Transverse colon (tissue), 4 donors: ENCODE measurements around the gene SLC25A1. TPM values are rescaled to one million over a fixed set of nuclear protein-coding genes. Genes with fewer than 3 reads are reported as not detected.

Experiments
- DNase-seq: peaks from one replicate; pipeline ENCODE4 v3.0.0-alpha.2; 2019
- H3K27ac ChIP-seq, 4 donors: fragments of 200-600 bp; sonication (generic); 2 replicates each; pipeline ENCODE4 v1.5.1; 2016 to 2018; ENCODE audit warnings: inconsistent platforms in 4 of 4
- H3K27me3 ChIP-seq: fragments of 200-600 bp; sonication (generic); 2 replicates; pipeline ENCODE4 v1.5.1; 2017; ENCODE audit warnings: inconsistent platforms
- H3K36me3 ChIP-seq, 4 donors: fragments of 200-600 bp; sonication (generic); 2 replicates each; pipeline ENCODE4 v1.5.1; 2017 to 2019; ENCODE audit warnings: inconsistent platforms in 4 of 4
- H3K4me1 ChIP-seq, 4 donors: fragments of 200-600 bp; sonication (generic); 2 replicates each; pipeline ENCODE4 v1.5.1; 2017 to 2020; ENCODE audit warnings: inconsistent platforms in 4 of 4
- H3K4me3 ChIP-seq, 4 donors: fragments of 200-600 bp; sonication (generic); 1 replicate in 1 of 4; 2 replicates in 3 of 4; pipeline versions ENCODE4 v1.5.1 to v1.6.1; 2017 to 2019; ENCODE audit warnings: inconsistent platforms in 4 of 4
- H3K9me3 ChIP-seq, 2 donors: fragments of 200-600 bp; sonication (generic); 2 replicates each; pipeline ENCODE4 v1.5.1; 2017 to 2019; ENCODE audit warnings: inconsistent platforms in 2 of 2
- EP300 ChIP-seq: sonication (generic); formaldehyde crosslinking; IDR thresholded peaks from one replicate; pipeline ENCODE4 v1.6.1; 2017; ENCODE audit warnings: antibody characterized with exemption, low read depth
- POLR2A ChIP-seq: fragments of 450-650 bp; IDR thresholded peaks from one replicate; pipeline ENCODE4 v1.6.1; 2016; ENCODE audit warnings: antibody characterized with exemption, mild to moderate bottlenecking, moderate library complexity
- POLR2AphosphoS5 ChIP-seq, 3 donors: sonication (generic); formaldehyde crosslinking; IDR thresholded peaks; one replicate each; pipeline ENCODE4 v1.6.1; 2016; ENCODE audit warnings: antibody characterized with exemption in 3 of 3
- WGBS, 2 donors: methylation state at CpG; one replicate each; pipeline ENCODE4 v1.1.5; 2018; ENCODE audit warnings: low coverage in 1 of 2; 5-methylcytosine and 5-hydroxymethylcytosine counted together
- in situ Hi-C, 4 donors: fragments of 200-750 bp; cut with MboI; loops; one replicate each; pipeline versions ENCODE4 v1.15.0 to v1.15.1; 2017; ENCODE audit warnings: low sequenced_read_pairs in 3 of 4, low pct_ligation_motif_present in 1 of 4, low pct_unique_long_range_greater_than_20kb in 1 of 4
- intact Hi-C: fragments of 100-400 bp; cut with DNase I; formaldehyde crosslinking; loops from one replicate; pipeline ENCODE4 v1.15.1; 2023; ENCODE audit warnings: low total_unique reads
- total RNA-seq, 4 donors: library from RNA; depleted of rRNA; stranded (reverse); fragments of >200 nt; gene quantifications; one replicate each; pipeline ENCODE4 v1.1.0, GENCODE V29; 2016
- TF ChIP-seq, protein P1 (sequence below), 5 experiments: fragments of 200-600 bp in 3 of 5; fragments of 450-650 bp in 2 of 5; sonication (generic) in 3 of 5; IDR thresholded peaks; 1 replicate in 2 of 5; 2 replicates in 3 of 5; pipeline ENCODE4 v1.5.1; 2016 to 2017; ENCODE audit warnings: antibody characterized with exemption in 5 of 5, inconsistent platforms in 3 of 5, mild to moderate bottlenecking in 2 of 5, moderate library complexity in 1 of 5

Gene SLC25A1
- total RNA-seq, 4 donors from 2014 or later, result 80.2 to 146 (median 132) TPM

DNA sequence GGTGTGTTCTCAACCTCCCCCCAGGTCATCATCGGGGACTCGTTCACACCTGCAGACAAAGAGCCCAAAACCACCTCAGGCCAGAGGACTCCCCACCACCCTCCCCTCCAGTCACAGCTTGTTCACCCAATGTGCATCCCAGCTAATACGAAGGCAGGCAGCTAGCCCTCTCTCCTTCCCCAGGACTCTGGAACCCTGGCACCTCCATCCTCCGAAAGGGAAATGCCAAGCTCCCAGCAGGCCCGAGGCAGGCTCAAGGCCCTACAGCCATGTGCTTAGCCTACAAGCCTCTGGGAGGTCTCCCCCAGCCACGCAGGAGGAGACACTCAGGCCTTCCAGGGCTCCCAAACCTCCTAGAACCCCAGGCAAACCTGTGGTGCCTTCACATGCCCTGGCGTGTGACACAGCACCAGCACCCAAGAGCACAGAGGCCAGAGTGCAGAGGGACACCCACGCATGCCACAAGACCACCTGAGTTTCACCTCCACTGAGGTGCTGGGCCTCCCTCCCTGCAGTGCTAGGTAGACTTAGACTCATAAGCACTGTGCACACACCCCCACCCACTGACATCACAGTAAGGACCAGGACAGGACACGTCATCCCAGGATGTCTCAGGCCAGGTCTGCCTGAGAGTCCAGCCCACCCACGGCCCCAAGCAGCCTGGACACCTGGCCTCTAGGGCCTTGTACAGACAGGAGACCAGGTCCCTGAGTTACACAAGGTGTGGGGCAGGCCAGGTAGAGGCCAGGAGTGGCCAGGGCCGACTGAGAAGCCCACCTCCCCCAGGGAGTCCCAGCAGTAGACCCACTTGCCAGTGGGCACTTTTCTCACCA lies 40.9 kb downstream of the SLC25A1 start:
- DNase-seq, result no peak
- no peak for TF ChIP-seq POLR2AphosphoS5 (IDR thresholded peaks at IDR 0.05)
- TF ChIP-seq, protein P1, sequence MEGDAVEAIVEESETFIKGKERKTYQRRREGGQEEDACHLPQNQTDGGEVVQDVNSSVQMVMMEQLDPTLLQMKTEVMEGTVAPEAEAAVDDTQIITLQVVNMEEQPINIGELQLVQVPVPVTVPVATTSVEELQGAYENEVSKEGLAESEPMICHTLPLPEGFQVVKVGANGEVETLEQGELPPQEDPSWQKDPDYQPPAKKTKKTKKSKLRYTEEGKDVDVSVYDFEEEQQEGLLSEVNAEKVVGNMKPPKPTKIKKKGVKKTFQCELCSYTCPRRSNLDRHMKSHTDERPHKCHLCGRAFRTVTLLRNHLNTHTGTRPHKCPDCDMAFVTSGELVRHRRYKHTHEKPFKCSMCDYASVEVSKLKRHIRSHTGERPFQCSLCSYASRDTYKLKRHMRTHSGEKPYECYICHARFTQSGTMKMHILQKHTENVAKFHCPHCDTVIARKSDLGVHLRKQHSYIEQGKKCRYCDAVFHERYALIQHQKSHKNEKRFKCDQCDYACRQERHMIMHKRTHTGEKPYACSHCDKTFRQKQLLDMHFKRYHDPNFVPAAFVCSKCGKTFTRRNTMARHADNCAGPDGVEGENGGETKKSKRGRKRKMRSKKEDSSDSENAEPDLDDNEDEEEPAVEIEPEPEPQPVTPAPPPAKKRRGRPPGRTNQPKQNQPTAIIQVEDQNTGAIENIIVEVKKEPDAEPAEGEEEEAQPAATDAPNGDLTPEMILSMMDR (IDR thresholded peaks at IDR 0.05), result no peak
- TF ChIP-seq EP300, result no peak
- no peak for TF ChIP-seq POLR2A
- peaks cover 0 to 45% (median 21%) of the 10 kb centered on the region in 4 donors for H3K36me3 ChIP-seq
- H3K27ac ChIP-seq, result no peak overlapping the region
- H3K4me3 ChIP-seq, result no peak overlapping the region
- in situ Hi-C loops, result loop anchor here in 1 of 4 donors (25.0 kb wide), 1 partner anchor 500 kb away; no protein-coding TSS in a partner anchor
- WGBS, 2 donors, result 95% methylated on average over 11 of the region's 11 CpGs; no CpG with 5 or more reads in 1 of the 2 donors
- H3K27me3 ChIP-seq, result no peaks in the 10 kb centered on the region
- intact Hi-C loops, result no loop called here
- H3K9me3 ChIP-seq, result no peaks in the 10 kb centered on the region
- no peaks in the 10 kb centered on the region for H3K4me1 ChIP-seq

DNA sequence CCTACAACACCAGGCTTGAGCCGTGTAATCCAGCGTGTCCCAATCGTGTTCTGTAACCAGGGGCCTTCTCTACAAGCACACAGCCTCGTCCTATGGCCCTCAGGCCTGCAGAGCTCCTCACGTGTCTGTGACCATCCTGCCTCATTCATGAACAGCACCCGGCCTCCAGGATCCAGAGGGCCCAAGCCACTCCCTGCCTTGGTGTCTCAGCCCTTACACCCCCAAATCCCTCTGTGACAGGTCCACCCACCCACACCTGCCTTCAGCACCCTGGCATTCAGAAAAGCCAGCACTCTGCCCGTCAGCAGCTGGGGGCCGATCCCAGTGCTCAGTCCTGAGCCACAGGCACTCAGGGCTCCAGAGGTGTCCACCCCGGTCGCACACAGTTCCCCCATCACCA lies 41.6 kb downstream of the SLC25A1 start:
- Histone ChIP-seq H3K4me1 (no peaks in the 10 kb centered on the region), H3K9me3 (no peaks in the 10 kb centered on the region), H3K27ac (no peak overlapping the region), H3K27me3 (no peaks in the 10 kb centered on the region), H3K36me3 (peaks cover 0 to 41% (median 20%) of the 10 kb centered on the region in 4 donors), H3K4me3 (no peak overlapping the region)
- intact Hi-C loops, result no loop called here
- no peak for DNase-seq
- no peak for TF ChIP-seq EP300
- no peak for TF ChIP-seq POLR2AphosphoS5 (IDR thresholded peaks at IDR 0.05)
- TF ChIP-seq, protein P1 (IDR thresholded peaks at IDR 0.05), result no peak
- no peak for TF ChIP-seq POLR2A
- in situ Hi-C loops, result loop anchor here in 1 of 4 donors (25.0 kb wide), 1 partner anchor 500 kb away; no protein-coding TSS in a partner anchor
- 94% methylated on average over 10 of the region's 10 CpGs; no CpG with 5 or more reads in 1 of the 2 donors for WGBS, 2 donors

DNA sequence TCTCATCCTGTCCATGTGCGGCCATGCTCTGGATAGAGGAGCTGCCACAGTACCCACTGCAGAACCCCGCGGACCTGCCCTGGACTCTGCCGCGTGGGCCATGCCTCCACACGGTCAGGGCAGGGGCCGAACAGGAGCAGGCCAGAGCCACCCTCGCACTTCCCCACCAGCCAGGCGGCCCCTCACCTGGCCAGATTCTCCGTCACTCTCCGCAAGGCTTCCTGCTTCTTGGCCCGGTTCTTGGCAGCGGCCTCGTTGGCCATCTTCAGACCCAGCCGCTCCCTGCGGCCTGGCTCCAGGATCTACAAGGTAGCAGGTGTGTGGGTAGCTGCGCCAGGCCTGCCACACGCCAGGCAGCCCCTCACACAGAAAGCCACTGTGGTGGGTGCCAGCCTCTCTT lies 43.7 kb downstream of the SLC25A1 start:
- Histone ChIP-seq H3K27ac (no peak overlapping the region), H3K27me3 (no peaks in the 10 kb centered on the region), H3K9me3 (no peaks in the 10 kb centered on the region), H3K4me3 (no peak overlapping the region), H3K36me3 (peaks cover 0 to 25% (median 12%) of the 10 kb centered on the region in 4 donors), H3K4me1 (no peaks in the 10 kb centered on the region)
- 91 to 100% methylated on average over 6 to 18 of the region's 18 CpGs for WGBS, 2 donors
- no peak for DNase-seq
- in situ Hi-C loops, result loop anchor here in 1 of 4 donors (25.0 kb wide), 1 partner anchor 502 kb away; no protein-coding TSS in a partner anchor
- intact Hi-C loops, result no loop called here
- TF ChIP-seq POLR2AphosphoS5 (IDR thresholded peaks at IDR 0.05) (no peak), POLR2A (no peak), EP300 (no peak)
- TF ChIP-seq, protein P1 (IDR thresholded peaks at IDR 0.05), result no peak

DNA sequence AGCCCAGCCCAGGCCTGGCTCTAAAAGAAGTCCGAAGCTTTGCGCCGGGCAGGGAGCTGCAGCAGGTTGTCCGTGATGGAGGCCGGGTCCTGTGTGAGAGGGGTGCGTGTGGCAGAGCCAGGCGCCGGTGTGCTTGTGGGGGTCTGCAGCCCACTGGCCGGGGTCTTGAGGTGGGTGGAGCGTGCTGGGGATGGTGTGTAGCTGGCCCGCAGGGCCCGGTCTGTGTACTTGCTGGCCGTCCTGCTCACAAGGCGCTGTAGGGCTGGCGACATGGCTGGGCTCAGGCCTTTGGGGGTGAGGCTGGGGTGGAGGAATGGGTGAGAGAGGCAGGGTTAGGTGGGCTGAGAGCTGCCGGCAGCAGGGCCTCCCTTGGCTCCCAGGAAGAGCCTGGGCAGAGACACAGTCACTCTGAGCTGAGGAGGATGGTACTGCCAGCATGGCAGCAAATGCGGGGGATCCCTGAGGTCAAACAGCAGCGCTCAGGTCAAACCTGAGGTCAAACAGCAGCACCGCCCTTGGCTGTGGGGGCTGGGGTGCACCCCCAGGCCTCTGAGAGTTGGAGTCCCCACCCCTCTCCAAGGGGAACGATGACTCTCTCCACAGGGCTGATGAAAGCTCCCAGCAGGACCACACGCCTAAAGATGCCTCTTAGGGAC lies 44.2 kb downstream of the SLC25A1 start:
- intact Hi-C loops, result no loop called here
- Histone ChIP-seq H3K36me3 (peaks cover 0 to 23% (median 11%) of the 10 kb centered on the region in 4 donors), H3K27me3 (no peaks in the 10 kb centered on the region), H3K27ac (no peak overlapping the region), H3K9me3 (no peaks in the 10 kb centered on the region), H3K4me3 (no peak overlapping the region), H3K4me1 (no peaks in the 10 kb centered on the region)
- WGBS, 2 donors, result 93 to 100% methylated on average over 4 to 21 of the region's 21 CpGs
- TF ChIP-seq EP300 (no peak), POLR2AphosphoS5 (IDR thresholded peaks at IDR 0.05) (no peak), POLR2A (no peak)
- TF ChIP-seq, protein P1 (IDR thresholded peaks at IDR 0.05), result no peak
- in situ Hi-C loops, result loop anchor here in 1 of 4 donors (25.0 kb wide), 1 partner anchor 503 kb away; no protein-coding TSS in a partner anchor
- DNase-seq, result no peak
